HG03571 (cell line): ENCODE data around the gene LSM4.

ENCODE experiments used
- ATAC-seq: cut with Tn5 transposase; IDR thresholded peaks from one replicate; pipeline ENCODE4 v1.9.1; 2021; ENCODE audit not compliant: unreplicated experiment

The LSM4 gene

GRCh38 chr19:18311502-18312091, 11.3 kb downstream of the LSM4 start:
- no peak for ATAC-seq

- ATAC-seq, result no peak
Observed at GRCh38 chr19:18310966-18311365, 11.9 kb downstream of the LSM4 start.

- no peak for ATAC-seq
Observed at GRCh38 chr19:18310118-18310909, 12.6 kb downstream of the LSM4 start.

- ATAC-seq, result no peak
Observed at GRCh38 chr19:18309525-18310064, 13.3 kb downstream of the LSM4 start.

- no peak for ATAC-seq
Observed at GRCh38 chr19:18308948-18309325, 13.9 kb downstream of the LSM4 start.

- ATAC-seq, result no peak
Observed at GRCh38 chr19:18308051-18308947, 14.6 kb downstream of the LSM4 start.

- no peak for ATAC-seq
Observed at GRCh38 chr19:18307271-18307681, 15.6 kb downstream of the LSM4 start.

GRCh38 chr19:18306888-18307260, 16.0 kb downstream of the LSM4 start:
- no peak for ATAC-seq

- ATAC-seq, result no peak
Observed at GRCh38 chr19:18306209-18306887, 16.5 kb downstream of the LSM4 start.

- ATAC-seq, result peak; percentile 44
Observed at GRCh38 chr19:18304458-18305310, 18.2 kb downstream of the LSM4 start.

GRCh38 chr19:18304208-18304457, 18.7 kb downstream of the LSM4 start:
- no peak for ATAC-seq

- ATAC-seq, result no peak
Observed at GRCh38 chr19:18301718-18302111, 21.2 kb downstream of the LSM4 start.

- no peak for ATAC-seq
Observed at GRCh38 chr19:18300930-18301717, 21.8 kb downstream of the LSM4 start.

- no peak for ATAC-seq
Observed at GRCh38 chr19:18299654-18300053, 23.2 kb downstream of the LSM4 start.

GRCh38 chr19:18298601-18299000, 24.3 kb downstream of the LSM4 start:
- no peak for ATAC-seq

GRCh38 chr19:18297308-18297707, 25.6 kb downstream of the LSM4 start:
- no peak for ATAC-seq

- ATAC-seq, result no peak
Observed at GRCh38 chr19:18295034-18295451, 27.8 kb downstream of the LSM4 start.

- ATAC-seq, result no peak
Observed at GRCh38 chr19:18294467-18294864, 28.4 kb downstream of the LSM4 start.

- no peak for ATAC-seq
Observed at GRCh38 chr19:18293642-18294466, 29.0 kb downstream of the LSM4 start.
